ENCODE data around the gene ESYT2.

DNA sequence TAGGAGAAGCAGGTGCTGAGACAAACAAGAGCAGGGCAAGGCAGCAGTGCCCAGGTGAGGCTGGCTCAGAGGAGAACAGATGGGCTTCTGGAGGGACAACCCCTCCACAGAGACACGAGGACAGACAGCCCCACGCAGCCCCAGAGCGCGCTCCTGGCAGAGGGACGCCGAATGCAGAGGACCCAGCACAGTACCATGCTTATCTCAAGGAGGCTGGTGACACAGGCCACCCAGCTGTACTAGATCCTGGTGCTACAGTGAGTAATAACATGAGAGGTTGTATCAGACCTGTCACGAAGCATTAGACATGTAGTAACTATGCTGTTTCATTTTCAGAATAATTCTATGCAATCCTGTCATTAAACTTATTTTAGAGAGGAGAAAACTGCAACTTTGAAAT lies 64.3 kb downstream of the ESYT2 start:
- TF ChIP-seq, protein P1, sequence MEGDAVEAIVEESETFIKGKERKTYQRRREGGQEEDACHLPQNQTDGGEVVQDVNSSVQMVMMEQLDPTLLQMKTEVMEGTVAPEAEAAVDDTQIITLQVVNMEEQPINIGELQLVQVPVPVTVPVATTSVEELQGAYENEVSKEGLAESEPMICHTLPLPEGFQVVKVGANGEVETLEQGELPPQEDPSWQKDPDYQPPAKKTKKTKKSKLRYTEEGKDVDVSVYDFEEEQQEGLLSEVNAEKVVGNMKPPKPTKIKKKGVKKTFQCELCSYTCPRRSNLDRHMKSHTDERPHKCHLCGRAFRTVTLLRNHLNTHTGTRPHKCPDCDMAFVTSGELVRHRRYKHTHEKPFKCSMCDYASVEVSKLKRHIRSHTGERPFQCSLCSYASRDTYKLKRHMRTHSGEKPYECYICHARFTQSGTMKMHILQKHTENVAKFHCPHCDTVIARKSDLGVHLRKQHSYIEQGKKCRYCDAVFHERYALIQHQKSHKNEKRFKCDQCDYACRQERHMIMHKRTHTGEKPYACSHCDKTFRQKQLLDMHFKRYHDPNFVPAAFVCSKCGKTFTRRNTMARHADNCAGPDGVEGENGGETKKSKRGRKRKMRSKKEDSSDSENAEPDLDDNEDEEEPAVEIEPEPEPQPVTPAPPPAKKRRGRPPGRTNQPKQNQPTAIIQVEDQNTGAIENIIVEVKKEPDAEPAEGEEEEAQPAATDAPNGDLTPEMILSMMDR (conservative IDR thresholded peaks at IDR 0.05 in 1 of 2, IDR thresholded peaks at IDR 0.05 in 1 of 2; ENCODE audit: low read depth in 1 of 2, low read length in 2 of 2) = no peak
- TF ChIP-seq EZH2 (IDR thresholded peaks at IDR 0.05; ENCODE audit: low read length, missing control alignments) = no peak

Data from fibroblast of lung (primary cell).